ENCODE results near the gene SRRM5.

Gene SRRM5

DNA sequence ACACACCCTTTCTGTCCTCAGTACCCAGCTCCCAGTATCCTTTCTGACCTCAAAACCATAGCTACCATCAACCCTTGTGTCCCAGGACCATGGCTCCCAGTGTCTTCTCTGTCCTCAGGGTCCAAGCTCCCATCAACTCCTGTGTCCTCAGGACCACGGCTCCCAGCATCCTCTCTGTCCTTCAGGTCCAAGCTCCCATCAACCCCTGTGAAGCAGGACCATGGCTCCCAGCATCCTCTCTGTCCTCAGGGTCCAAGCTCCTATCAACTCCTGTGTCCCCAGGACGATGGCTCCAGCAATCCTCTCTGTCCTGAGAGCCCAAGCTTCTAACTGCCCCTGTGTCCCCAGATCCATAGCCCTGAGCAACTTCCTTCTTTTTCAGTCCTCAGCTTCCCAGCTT, 29.4 kb downstream of the SRRM5 start:
- no peaks in the 10 kb centered on the region for H4K20me1 ChIP-seq (ENCODE audit: insufficient read depth, low read length)
- H3K9me3 ChIP-seq (replicated peaks; ENCODE audit: insufficient read depth, low read length) = no peaks in the 10 kb centered on the region
- no peak for DNase-seq
- no peaks in the 10 kb centered on the region for H3K79me2 ChIP-seq (ENCODE audit: low read length)
- no peak overlapping the region for H2AFZ ChIP-seq (ENCODE audit: low read length)
- H3K27me3 ChIP-seq (replicated peaks; ENCODE audit: insufficient read depth, low read length) = peaks cover 36% of the 10 kb centered on the region
- H3K4me1 ChIP-seq (ENCODE audit: low read length) = no peaks in the 10 kb centered on the region
- H3K9ac ChIP-seq (ENCODE audit: low read length) = no peak overlapping the region
- no peaks in the 10 kb centered on the region for H3K9me2 ChIP-seq (replicated peaks; ENCODE audit: insufficient read depth, low read length)
- TF ChIP-seq EZH2phosphoT487 (IDR thresholded peaks at IDR 0.05; ENCODE audit: low read length) (no peak), EZH2 (optimal IDR thresholded peaks at IDR 0.05; ENCODE audit: low read depth, low read length) (no peak)
- TF ChIP-seq, protein P1, sequence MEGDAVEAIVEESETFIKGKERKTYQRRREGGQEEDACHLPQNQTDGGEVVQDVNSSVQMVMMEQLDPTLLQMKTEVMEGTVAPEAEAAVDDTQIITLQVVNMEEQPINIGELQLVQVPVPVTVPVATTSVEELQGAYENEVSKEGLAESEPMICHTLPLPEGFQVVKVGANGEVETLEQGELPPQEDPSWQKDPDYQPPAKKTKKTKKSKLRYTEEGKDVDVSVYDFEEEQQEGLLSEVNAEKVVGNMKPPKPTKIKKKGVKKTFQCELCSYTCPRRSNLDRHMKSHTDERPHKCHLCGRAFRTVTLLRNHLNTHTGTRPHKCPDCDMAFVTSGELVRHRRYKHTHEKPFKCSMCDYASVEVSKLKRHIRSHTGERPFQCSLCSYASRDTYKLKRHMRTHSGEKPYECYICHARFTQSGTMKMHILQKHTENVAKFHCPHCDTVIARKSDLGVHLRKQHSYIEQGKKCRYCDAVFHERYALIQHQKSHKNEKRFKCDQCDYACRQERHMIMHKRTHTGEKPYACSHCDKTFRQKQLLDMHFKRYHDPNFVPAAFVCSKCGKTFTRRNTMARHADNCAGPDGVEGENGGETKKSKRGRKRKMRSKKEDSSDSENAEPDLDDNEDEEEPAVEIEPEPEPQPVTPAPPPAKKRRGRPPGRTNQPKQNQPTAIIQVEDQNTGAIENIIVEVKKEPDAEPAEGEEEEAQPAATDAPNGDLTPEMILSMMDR (IDR thresholded peaks at IDR 0.05; ENCODE audit: low read length) = no peak
- H3K36me3 ChIP-seq (replicated peaks; ENCODE audit: insufficient read depth, low read length) = no peaks in the 10 kb centered on the region
- no peak overlapping the region for H3K4me3 ChIP-seq (ENCODE audit: low read length)
- no peak overlapping the region for H3K4me2 ChIP-seq (ENCODE audit: low read depth, low read length)
- H3F3A ChIP-seq (ENCODE audit: insufficient read depth, low read length) = no peaks in the 10 kb centered on the region
- no peak overlapping the region for H3K27ac ChIP-seq (ENCODE audit: low read length)

DNA sequence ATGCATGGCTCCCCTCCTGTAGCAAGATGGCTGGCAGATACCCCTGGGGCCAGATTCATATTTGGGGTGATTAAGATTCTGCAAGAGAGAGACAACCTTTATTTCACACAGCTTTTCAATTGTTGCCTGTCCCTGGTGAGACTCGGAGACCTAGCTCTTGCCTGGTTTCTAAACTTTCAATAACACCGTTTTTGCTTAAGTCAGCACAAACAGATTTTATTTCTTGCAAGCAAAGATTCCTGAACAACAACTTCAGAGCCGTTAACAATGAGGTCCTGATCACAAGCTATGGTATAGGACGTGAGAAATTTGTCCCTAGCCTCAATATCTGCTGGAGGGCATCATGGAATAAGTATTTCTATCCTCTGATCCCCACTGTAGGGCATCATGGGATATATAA, 30.6 kb downstream of the SRRM5 start:
- Histone ChIP-seq H3K79me2 (ENCODE audit: low read length) (no peaks in the 10 kb centered on the region), H4K20me1 (ENCODE audit: insufficient read depth, low read length) (no peaks in the 10 kb centered on the region), H3K4me2 (ENCODE audit: low read depth, low read length) (no peak overlapping the region), H3K4me1 (ENCODE audit: low read length) (no peaks in the 10 kb centered on the region), H3K36me3 (replicated peaks; ENCODE audit: insufficient read depth, low read length) (no peaks in the 10 kb centered on the region), H3F3A (ENCODE audit: insufficient read depth, low read length) (no peaks in the 10 kb centered on the region), H3K27me3 (replicated peaks; ENCODE audit: insufficient read depth, low read length) (peaks cover 28% of the 10 kb centered on the region), H3K9me3 (replicated peaks; ENCODE audit: insufficient read depth, low read length) (no peaks in the 10 kb centered on the region), H3K4me3 (ENCODE audit: low read length) (no peak overlapping the region), H3K27ac (ENCODE audit: low read length) (no peak overlapping the region), H2AFZ (ENCODE audit: low read length) (no peak overlapping the region), H3K9ac (ENCODE audit: low read length) (no peak overlapping the region), H3K9me2 (replicated peaks; ENCODE audit: insufficient read depth, low read length) (no peaks in the 10 kb centered on the region)
- DNase-seq = no peak
- TF ChIP-seq EZH2 (optimal IDR thresholded peaks at IDR 0.05; ENCODE audit: low read depth, low read length) = no peak
- TF ChIP-seq EZH2phosphoT487 (IDR thresholded peaks at IDR 0.05; ENCODE audit: low read length) = no peak
- TF ChIP-seq, protein P1 (IDR thresholded peaks at IDR 0.05; ENCODE audit: low read length) = no peak

DNA sequence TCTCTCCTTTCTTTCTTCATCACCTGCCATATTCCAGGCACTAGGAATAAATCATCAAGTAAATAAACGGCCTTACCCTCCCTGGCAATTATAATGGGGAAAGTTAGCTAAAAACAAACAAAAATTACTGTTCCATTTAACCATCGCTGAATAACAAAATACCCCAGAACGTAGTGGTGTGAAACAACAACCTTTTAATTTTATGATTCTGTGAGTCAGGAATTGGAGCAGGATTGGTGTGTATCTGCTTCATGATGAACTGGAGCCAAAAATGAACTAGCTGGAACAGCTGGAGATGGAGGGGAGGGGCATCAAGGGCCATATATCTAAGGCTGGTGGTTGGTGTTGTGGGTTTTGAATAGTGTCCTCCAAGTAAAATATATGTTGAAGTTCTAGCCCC, 31.4 kb downstream of the SRRM5 start:
- no peaks in the 10 kb centered on the region for H4K20me1 ChIP-seq (ENCODE audit: insufficient read depth, low read length)
- no peak overlapping the region for H3K27ac ChIP-seq (ENCODE audit: low read length)
- TF ChIP-seq EZH2phosphoT487 (IDR thresholded peaks at IDR 0.05; ENCODE audit: low read length) = no peak
- TF ChIP-seq, protein P1 (IDR thresholded peaks at IDR 0.05; ENCODE audit: low read length) = no peak
- no peaks in the 10 kb centered on the region for H3K79me2 ChIP-seq (ENCODE audit: low read length)
- no peak overlapping the region for H3K4me2 ChIP-seq (ENCODE audit: low read depth, low read length)
- DNase-seq = no peak
- no peaks in the 10 kb centered on the region for H3F3A ChIP-seq (ENCODE audit: insufficient read depth, low read length)
- H3K9me3 ChIP-seq (replicated peaks; ENCODE audit: insufficient read depth, low read length) = no peaks in the 10 kb centered on the region
- no peaks in the 10 kb centered on the region for H3K9me2 ChIP-seq (replicated peaks; ENCODE audit: insufficient read depth, low read length)
- H2AFZ ChIP-seq (ENCODE audit: low read length) = no peak overlapping the region
- peaks cover 20% of the 10 kb centered on the region for H3K27me3 ChIP-seq (replicated peaks; ENCODE audit: insufficient read depth, low read length)
- no peak overlapping the region for H3K4me3 ChIP-seq (ENCODE audit: low read length)
- no peaks in the 10 kb centered on the region for H3K4me1 ChIP-seq (ENCODE audit: low read length)
- no peaks in the 10 kb centered on the region for H3K36me3 ChIP-seq (replicated peaks; ENCODE audit: insufficient read depth, low read length)
- no peak overlapping the region for H3K9ac ChIP-seq (ENCODE audit: low read length)

Data from MM.1S (cell line).